IMR-90 (cell line): ENCODE measurements around the gene PDCD2L. TPM values are rescaled to one million over a fixed set of nuclear protein-coding genes. Genes with fewer than 3 reads are reported as not detected.

Experiments used
- ATAC-seq: fragments of 200-7000 bp; cut with Tn5 transposase; 2 replicates; pipeline ENCODE4 v1.9.1; 2020; ENCODE audit warnings: low read depth, mild to moderate bottlenecking, moderate library complexity
- BruUV-seq: library from RNA; stranded (reverse); fragments of 400-500 nt; replicated peaks from 2 replicates; lab custom pipeline; 2021; lab: Mats Ljungman, UMichigan
- CTCF ChIA-PET: fragments of 300-600 bp; formaldehyde crosslinking; extraction: SDS; loops from one replicate; lab custom pipeline; 2021; ENCODE audit warnings: antibody characterized with exemption; lab: Yijun Ruan, JAX
- POLR2A ChIA-PET: fragments of 300-600 bp; sonication (Branson Sonifier 250); formaldehyde crosslinking; loops from one replicate; lab custom pipeline; 2022; ENCODE audit warnings: antibody characterized with exemption; ENCODE audit not compliant: unreplicated experiment; lab: Charles Lee
- DNase-seq: peaks from one replicate; pipeline ENCODE4 v3.0.0; 2013
- H2AFZ ChIP-seq: replicated peaks from 2 replicates; pipeline ENCODE3; 2013; ENCODE audit warnings: low read length, mild to moderate bottlenecking; ENCODE audit not compliant: poor library complexity
- H2AK5ac ChIP-seq: 2 replicates; pipeline ENCODE4 v1.6.1; 2013; ENCODE audit warnings: low read depth, low read length, inconsistent platforms
- H2AK9ac ChIP-seq: replicated peaks from 2 replicates; pipeline ENCODE3; 2013; ENCODE audit warnings: mild to moderate bottlenecking, low read depth, low read length, moderate library complexity; ENCODE audit not compliant: poor library complexity
- H2BK120ac ChIP-seq: 2 replicates; pipeline ENCODE4 v1.6.1; 2013; ENCODE audit warnings: low read depth, low read length, inconsistent platforms
- H2BK15ac ChIP-seq: 3 replicates; pipeline ENCODE4 v1.6.1; 2013; ENCODE audit warnings: low read depth, low read length, inconsistent platforms
- H2BK20ac ChIP-seq: 2 replicates; pipeline ENCODE4 v1.6.1; 2013; ENCODE audit warnings: low read depth, mild to moderate bottlenecking, inconsistent platforms, low read length, moderate library complexity
- H2BK5ac ChIP-seq: 2 replicates; pipeline ENCODE4 v1.6.1; 2013; ENCODE audit warnings: mild to moderate bottlenecking, low read depth, low read length, inconsistent platforms; ENCODE audit not compliant: poor library complexity, severe bottlenecking
- H3K14ac ChIP-seq: replicated peaks from 2 replicates; pipeline ENCODE4 v1.6.1; 2013; ENCODE audit warnings: low read depth, low read length, inconsistent platforms
- H3K18ac ChIP-seq: 2 replicates; pipeline ENCODE4 v1.6.1; 2013; ENCODE audit warnings: low read depth, low read length, control low read depth
- H3K23ac ChIP-seq: 2 replicates; pipeline ENCODE4 v1.6.1; 2013; ENCODE audit warnings: low read depth, low read length, inconsistent platforms
- H3K27ac ChIP-seq: 2 replicates; pipeline ENCODE4 v1.5.1; 2013; ENCODE audit warnings: mild to moderate bottlenecking, control low read depth, low read length; ENCODE audit not compliant: insufficient read depth
- H3K27me3 ChIP-seq: 2 replicates; pipeline ENCODE4 v1.6.1; 2013; ENCODE audit warnings: low read length; ENCODE audit not compliant: control insufficient read depth, insufficient read depth
- H3K36me3 ChIP-seq: 2 replicates; pipeline ENCODE4 v1.6.1; 2013; ENCODE audit warnings: low read length, mixed read lengths; ENCODE audit not compliant: control insufficient read depth, insufficient read depth
- H3K4ac ChIP-seq: 2 replicates; pipeline ENCODE4 v1.6.1; 2013; ENCODE audit warnings: low read depth, low read length, inconsistent platforms
- H3K4me1 ChIP-seq: 2 replicates; pipeline ENCODE4 v1.6.1; 2013; ENCODE audit warnings: low read length, mixed read lengths; ENCODE audit not compliant: control insufficient read depth, insufficient read depth
- H3K4me2 ChIP-seq: 2 replicates; pipeline ENCODE4 v1.6.1; 2013; ENCODE audit warnings: low read depth, mild to moderate bottlenecking, control low read depth, low read length, moderate library complexity
- H3K4me3 ChIP-seq: 2 replicates; pipeline ENCODE4 v1.5.1; 2013; ENCODE audit warnings: low read depth, mild to moderate bottlenecking, control low read depth, low read length, moderate library complexity; ENCODE audit not compliant: insufficient read depth
- H3K56ac ChIP-seq: 2 replicates; pipeline ENCODE4 v1.6.1; 2013; ENCODE audit warnings: low read length, inconsistent platforms; ENCODE audit not compliant: insufficient read depth; ENCODE audit errors: extremely low read depth
- H3K79me1 ChIP-seq, 2 experiments: 2 replicates each; pipeline ENCODE4 v1.6.1; 2013; ENCODE audit warnings: low read length in 2 of 2, inconsistent platforms in 1 of 2, low read depth in 1 of 2
- H3K9ac ChIP-seq: 2 replicates; pipeline ENCODE4 v1.6.1; 2013; ENCODE audit warnings: low read depth, low read length, control low read depth
- H3K9me1 ChIP-seq: 2 replicates; pipeline ENCODE4 v1.6.1; 2013; ENCODE audit warnings: low read length, inconsistent platforms; ENCODE audit not compliant: insufficient read depth
- H3K9me3 ChIP-seq: 2 replicates; pipeline ENCODE4 v1.6.1; 2013; ENCODE audit warnings: low read length; ENCODE audit not compliant: control insufficient read depth, insufficient read depth
- H4K20me1 ChIP-seq: 2 replicates; pipeline ENCODE4 v1.6.1; 2013; ENCODE audit warnings: low read length, inconsistent platforms; ENCODE audit not compliant: insufficient read depth
- H4K5ac ChIP-seq: 2 replicates; pipeline ENCODE4 v1.6.1; 2013; ENCODE audit warnings: mild to moderate bottlenecking, low read depth, low read length, control low read depth
- H4K8ac ChIP-seq, 2 experiments: 2 replicates each; pipeline ENCODE4 v1.6.1; 2013; ENCODE audit warnings: low read depth in 2 of 2, low read length in 2 of 2, control low read depth in 1 of 2, inconsistent platforms in 1 of 2
- H4K91ac ChIP-seq: 2 replicates; pipeline ENCODE4 v1.6.1; 2013; ENCODE audit warnings: low read depth, low read length, inconsistent platforms; ENCODE audit not compliant: insufficient read depth
- CEBPB ChIP-seq: IDR thresholded peaks from 2 replicates; pipeline ENCODE4 v1.6.1; 2012; ENCODE audit warnings: low read depth, low read length, improper control_type of control experiment
- CHD1 ChIP-seq: IDR thresholded peaks from 2 replicates; pipeline ENCODE4 v1.6.1; 2012; ENCODE audit warnings: low read depth, low read length, improper control_type of control experiment
- MXI1 ChIP-seq: IDR thresholded peaks from 2 replicates; pipeline ENCODE4 v1.6.1; 2012; ENCODE audit warnings: low read depth, mild to moderate bottlenecking, low read length, moderate library complexity, borderline replicate concordance
- NFE2L2 ChIP-seq: fragments of 150-350 bp; IDR thresholded peaks from 2 replicates; pipeline ENCODE4 v1.6.1; 2016; ENCODE audit warnings: low read depth, mild to moderate bottlenecking, low read length
- RCOR1 ChIP-seq: IDR thresholded peaks from 2 replicates; pipeline ENCODE4 v1.6.1; 2012; ENCODE audit warnings: mild to moderate bottlenecking, low read length, improper control_type of control experiment; ENCODE audit not compliant: insufficient replicate concordance
- RFX5 ChIP-seq: IDR thresholded peaks from 2 replicates; pipeline ENCODE4 v1.8.0; 2012; ENCODE audit warnings: low read depth, mild to moderate bottlenecking, low read length, moderate library complexity
- WGBS, 2 experiments: methylation state at CpG; one replicate each; pipeline versions ENCODE4 v1.1.5 to v1.1.7; 2013; ENCODE audit warnings: missing lambda C conversion rate in 2 of 2; ENCODE audit not compliant: insufficient read length in 1 of 2; ENCODE audit errors: extremely low coverage in 2 of 2; 5-methylcytosine and 5-hydroxymethylcytosine counted together
- dilution Hi-C: fragments of 300-500 bp; cut with HindIII; formaldehyde crosslinking; loops from one replicate; pipeline ENCODE4 v1.14.3; 2018; ENCODE audit warnings: low sequenced_read_pairs; ENCODE audit not compliant: unreplicated experiment
- in situ Hi-C: fragments of 300-500 bp; cut with MboI; formaldehyde crosslinking; loops from 3 replicates; pipeline ENCODE4 v1.14.3; 2019; ENCODE audit warnings: low sequenced_read_pairs, inconsistent platforms, mixed read lengths
- intact Hi-C: fragments of 100-400 bp; cut with micrococcal nuclease; formaldehyde crosslinking; loops from 2 replicates; pipeline ENCODE4 v1.10.0; 2022
- polyA plus RNA-seq, 3 experiments: library from polyadenylated mRNA; depleted of rRNA; stranded (reverse); fragments of >200 nt; gene quantifications; 2 replicates each; pipeline ENCODE4 v1.2.3, GENCODE V29; 2012; ENCODE audit warnings: low replicate concordance in 1 of 3
- total RNA-seq: library from RNA; depleted of rRNA; stranded (reverse); fragments of >200 nt; gene quantifications from 2 replicates; pipeline ENCODE4 v1.2.3, GENCODE V29; 2012
- TF ChIP-seq, protein P1 (sequence below): fragments of 150-350 bp; IDR thresholded peaks from 2 replicates; pipeline ENCODE4 v1.6.1; 2017; ENCODE audit warnings: mild to moderate bottlenecking, antibody characterized with exemption, low read length, low read depth

PDCD2L gene
- total and polyA plus RNA-seq, 2 of the 4 experiments (the other 2 are of a cell fraction) = 10.6 to 13.0 TPM

DNA sequence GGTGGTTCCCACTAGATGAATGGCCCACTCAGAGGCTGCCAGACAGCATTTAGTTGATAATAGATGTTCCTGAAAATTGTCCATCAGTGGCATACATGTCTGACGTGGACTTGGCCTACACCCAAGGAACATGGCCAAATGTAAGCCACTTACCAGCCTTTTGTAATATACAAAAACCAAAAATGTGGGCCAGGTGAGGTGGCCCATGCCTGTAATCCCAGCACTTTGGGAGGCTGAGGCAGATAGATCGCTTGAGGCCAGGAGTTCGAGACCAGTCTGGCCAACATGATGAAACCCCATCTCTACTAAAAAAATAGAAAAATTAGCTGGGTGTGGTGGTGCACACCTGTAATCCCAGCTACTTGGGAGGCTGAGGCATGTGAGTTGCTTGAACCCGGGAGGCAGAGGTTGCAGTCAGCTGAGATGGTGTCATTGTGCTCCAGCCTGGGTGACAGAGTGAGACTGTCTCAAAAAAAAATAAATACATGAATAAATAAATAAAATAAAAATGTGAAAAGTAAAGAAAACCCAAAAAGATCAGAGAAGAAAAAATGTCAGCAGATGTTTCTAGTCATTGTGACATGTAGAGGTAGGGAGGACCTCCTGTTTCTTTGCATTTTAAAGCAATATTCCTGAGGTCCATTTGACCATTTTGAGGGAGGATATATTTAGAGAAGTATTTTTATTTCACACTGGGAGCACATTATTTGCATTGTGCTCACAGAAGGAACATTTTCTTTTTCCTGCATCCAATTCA lies 70.2 kb downstream of the PDCD2L start:
- Histone ChIP-seq H2AFZ (no peak overlapping the region), H3K14ac (no peak overlapping the region), H2BK5ac (peak overlapping the region; percentile 24), H3K9me3 (no peaks in the 10 kb centered on the region), H2BK20ac (no peak overlapping the region), H3K4me1 (peaks cover 6% of the 10 kb centered on the region), H2AK5ac (no peak overlapping the region), H4K20me1 (peaks cover 12% of the 10 kb centered on the region), H2AK9ac (no peak overlapping the region), H3K9me1 (peaks cover 14% of the 10 kb centered on the region), H3K18ac (no peak overlapping the region), H3K4me2 (no peak overlapping the region; the same call in 1 of the 2 replicates), H3K79me1 (peaks cover 4 to 32% of the 10 kb centered on the region in 2 experiments; a peak in 2 of 4 replicates), H3K27me3 (no peaks in the 10 kb centered on the region), H3K27ac (peak overlapping the region; percentile 62; the same call in 1 of the 2 replicates), H3K36me3 (peaks cover 17% of the 10 kb centered on the region), H3K56ac (no peak overlapping the region), H3K4ac (no peak overlapping the region), H4K91ac (no peak overlapping the region), H3K9ac (no peak overlapping the region), H2BK15ac (no peak overlapping the region; the same call in 2 of the 3 replicates), H3K4me3 (no peak overlapping the region), H4K8ac (no peak overlapping the region), H4K5ac (no peak overlapping the region), H2BK120ac (no peak overlapping the region), H3K23ac (no peak overlapping the region)
- no TSS peak for BruUV-seq
- POLR2A ChIA-PET = interaction anchor here (0.6 kb wide), 1 partner anchor 269 kb away, joined by 6 read pairs; no protein-coding TSS in a partner anchor
- DNase-seq (peak; percentile 14), ATAC-seq (peak; percentile 22)
- intact Hi-C loops (loop anchor here (5.0 kb wide), 1 partner anchor 42 kb away; no protein-coding TSS in a partner anchor), in situ Hi-C loops (no loop called here), dilution Hi-C loops (no loop called here)
- no peak for TF ChIP-seq NFE2L2
- no peak for TF ChIP-seq RCOR1
- no peak for TF ChIP-seq MXI1
- no peak for TF ChIP-seq CHD1
- no peak for TF ChIP-seq RFX5
- TF ChIP-seq, protein P1, sequence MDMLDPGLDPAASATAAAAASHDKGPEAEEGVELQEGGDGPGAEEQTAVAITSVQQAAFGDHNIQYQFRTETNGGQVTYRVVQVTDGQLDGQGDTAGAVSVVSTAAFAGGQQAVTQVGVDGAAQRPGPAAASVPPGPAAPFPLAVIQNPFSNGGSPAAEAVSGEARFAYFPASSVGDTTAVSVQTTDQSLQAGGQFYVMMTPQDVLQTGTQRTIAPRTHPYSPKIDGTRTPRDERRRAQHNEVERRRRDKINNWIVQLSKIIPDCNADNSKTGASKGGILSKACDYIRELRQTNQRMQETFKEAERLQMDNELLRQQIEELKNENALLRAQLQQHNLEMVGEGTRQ = no peak
- TF ChIP-seq CEBPB = no peak
- CTCF ChIA-PET = interaction anchor here (1.0 kb wide), 1 partner anchor 27 kb away, joined by 3 read pairs; no protein-coding TSS in a partner anchor
- no CpG with 5 or more reads among the region's 4 CpGs for WGBS, 2 experiments
